ENCODE measurements around the gene PEAK1.

Gene PEAK1, protein sequence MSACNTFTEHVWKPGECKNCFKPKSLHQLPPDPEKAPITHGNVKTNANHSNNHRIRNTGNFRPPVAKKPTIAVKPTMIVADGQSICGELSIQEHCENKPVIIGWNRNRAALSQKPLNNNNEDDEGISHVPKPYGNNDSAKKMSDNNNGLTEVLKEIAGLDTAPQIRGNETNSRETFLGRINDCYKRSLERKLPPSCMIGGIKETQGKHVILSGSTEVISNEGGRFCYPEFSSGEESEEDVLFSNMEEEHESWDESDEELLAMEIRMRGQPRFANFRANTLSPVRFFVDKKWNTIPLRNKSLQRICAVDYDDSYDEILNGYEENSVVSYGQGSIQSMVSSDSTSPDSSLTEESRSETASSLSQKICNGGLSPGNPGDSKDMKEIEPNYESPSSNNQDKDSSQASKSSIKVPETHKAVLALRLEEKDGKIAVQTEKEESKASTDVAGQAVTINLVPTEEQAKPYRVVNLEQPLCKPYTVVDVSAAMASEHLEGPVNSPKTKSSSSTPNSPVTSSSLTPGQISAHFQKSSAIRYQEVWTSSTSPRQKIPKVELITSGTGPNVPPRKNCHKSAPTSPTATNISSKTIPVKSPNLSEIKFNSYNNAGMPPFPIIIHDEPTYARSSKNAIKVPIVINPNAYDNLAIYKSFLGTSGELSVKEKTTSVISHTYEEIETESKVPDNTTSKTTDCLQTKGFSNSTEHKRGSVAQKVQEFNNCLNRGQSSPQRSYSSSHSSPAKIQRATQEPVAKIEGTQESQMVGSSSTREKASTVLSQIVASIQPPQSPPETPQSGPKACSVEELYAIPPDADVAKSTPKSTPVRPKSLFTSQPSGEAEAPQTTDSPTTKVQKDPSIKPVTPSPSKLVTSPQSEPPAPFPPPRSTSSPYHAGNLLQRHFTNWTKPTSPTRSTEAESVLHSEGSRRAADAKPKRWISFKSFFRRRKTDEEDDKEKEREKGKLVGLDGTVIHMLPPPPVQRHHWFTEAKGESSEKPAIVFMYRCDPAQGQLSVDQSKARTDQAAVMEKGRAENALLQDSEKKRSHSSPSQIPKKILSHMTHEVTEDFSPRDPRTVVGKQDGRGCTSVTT (N-terminal part only)

DNA sequence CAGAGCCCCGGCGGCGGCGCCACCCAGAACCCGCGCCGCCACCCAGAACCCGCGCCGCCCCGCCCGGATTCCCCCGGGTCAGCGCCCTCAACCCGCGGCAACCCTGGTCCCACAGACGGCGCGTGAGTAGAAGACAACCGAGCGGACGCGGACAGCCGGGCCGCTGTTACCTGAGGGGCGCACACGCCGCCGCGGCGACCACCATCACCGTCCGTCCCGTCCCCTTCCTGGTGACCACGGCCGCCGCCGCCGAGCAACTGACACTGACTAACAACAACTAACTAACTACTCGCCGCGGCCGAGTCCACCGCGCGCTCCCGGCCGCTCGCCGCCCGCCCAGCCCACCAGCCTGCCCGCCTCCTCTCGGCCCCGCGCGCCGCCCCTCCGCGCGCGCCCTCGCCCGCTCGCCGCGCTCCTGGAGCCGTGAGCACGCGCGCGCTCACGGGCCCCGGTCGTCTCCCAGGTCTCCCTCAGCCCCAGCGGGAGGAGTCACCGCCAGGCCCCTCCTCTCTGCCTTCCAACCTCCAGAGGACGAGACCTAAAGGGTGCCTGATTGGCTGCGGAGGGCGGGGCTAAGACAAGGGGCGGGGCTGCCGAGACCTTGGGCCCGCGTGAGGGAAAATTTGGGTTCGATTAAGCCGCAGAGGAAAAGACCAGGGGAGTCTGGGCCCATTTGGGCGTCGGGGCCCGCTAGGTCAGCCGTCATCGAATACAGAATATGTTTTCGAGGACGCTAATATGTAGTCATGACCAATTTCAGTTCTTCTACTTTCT, at the start of gene PEAK1:
PEAK1 (minus strand) TSS at position 269 of the 774 bp plus-strand sequence. CDS start 238,178 bp downstream, outside the sequence.
- DNase-seq (ENCODE audit: low spot score) = peak; percentile 99
- TF ChIP-seq, protein P1, sequence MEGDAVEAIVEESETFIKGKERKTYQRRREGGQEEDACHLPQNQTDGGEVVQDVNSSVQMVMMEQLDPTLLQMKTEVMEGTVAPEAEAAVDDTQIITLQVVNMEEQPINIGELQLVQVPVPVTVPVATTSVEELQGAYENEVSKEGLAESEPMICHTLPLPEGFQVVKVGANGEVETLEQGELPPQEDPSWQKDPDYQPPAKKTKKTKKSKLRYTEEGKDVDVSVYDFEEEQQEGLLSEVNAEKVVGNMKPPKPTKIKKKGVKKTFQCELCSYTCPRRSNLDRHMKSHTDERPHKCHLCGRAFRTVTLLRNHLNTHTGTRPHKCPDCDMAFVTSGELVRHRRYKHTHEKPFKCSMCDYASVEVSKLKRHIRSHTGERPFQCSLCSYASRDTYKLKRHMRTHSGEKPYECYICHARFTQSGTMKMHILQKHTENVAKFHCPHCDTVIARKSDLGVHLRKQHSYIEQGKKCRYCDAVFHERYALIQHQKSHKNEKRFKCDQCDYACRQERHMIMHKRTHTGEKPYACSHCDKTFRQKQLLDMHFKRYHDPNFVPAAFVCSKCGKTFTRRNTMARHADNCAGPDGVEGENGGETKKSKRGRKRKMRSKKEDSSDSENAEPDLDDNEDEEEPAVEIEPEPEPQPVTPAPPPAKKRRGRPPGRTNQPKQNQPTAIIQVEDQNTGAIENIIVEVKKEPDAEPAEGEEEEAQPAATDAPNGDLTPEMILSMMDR (IDR thresholded peaks at IDR 0.05) = no peak
- H3K4me3 ChIP-seq = peak within 1 kb of the TSS; percentile 94
- H3K27ac ChIP-seq = peak within 1 kb of the TSS; percentile 88 to 98

DNA sequence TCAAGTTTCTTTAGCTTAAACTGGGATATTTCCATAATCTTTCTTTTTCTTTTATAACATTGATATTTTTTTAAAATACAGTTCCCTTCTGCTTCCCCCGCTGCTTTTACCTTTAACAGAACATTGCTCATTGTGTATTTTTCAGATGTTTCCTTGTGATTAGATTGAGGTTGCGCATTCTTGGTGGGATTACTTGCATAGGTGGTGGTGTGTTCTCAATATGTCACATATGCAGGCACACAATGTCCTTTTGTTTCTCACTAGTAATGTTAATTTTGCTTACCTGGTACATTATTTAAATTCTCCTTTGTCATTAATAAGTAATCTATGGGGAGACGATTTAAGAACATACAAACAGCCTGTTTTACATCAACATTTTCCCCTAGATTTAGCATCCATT, 49.0 kb upstream of the PEAK1 start:
- no peak overlapping the region for H3K27ac ChIP-seq
- TF ChIP-seq, protein P1 (IDR thresholded peaks at IDR 0.05) = no peak
- H3K4me3 ChIP-seq = no peak overlapping the region
- no peak for DNase-seq (ENCODE audit: low spot score)

DNA sequence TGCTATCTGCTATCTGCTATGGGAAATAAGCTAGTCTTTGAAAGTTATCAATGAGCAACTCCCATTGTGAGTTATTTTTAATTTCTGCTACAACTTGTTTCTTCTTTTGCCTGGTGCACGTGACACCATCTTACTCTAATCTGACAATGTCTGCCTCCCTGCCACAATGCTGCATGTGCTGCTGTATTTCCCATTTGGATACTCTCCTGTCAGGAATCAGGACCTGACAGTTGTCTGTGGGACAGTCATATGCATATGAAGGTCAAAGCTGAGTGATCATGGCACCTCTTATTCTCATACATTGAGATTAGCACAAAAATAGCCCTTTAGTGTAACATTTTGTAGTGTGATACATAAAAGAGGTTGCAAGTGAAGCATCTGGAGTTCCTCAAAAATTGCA, 46.6 kb upstream of the PEAK1 start:
- TF ChIP-seq, protein P1 (IDR thresholded peaks at IDR 0.05) = no peak
- no peak for DNase-seq (ENCODE audit: low spot score)
- Histone ChIP-seq H3K27ac (no peak overlapping the region), H3K4me3 (no peak overlapping the region)

DNA sequence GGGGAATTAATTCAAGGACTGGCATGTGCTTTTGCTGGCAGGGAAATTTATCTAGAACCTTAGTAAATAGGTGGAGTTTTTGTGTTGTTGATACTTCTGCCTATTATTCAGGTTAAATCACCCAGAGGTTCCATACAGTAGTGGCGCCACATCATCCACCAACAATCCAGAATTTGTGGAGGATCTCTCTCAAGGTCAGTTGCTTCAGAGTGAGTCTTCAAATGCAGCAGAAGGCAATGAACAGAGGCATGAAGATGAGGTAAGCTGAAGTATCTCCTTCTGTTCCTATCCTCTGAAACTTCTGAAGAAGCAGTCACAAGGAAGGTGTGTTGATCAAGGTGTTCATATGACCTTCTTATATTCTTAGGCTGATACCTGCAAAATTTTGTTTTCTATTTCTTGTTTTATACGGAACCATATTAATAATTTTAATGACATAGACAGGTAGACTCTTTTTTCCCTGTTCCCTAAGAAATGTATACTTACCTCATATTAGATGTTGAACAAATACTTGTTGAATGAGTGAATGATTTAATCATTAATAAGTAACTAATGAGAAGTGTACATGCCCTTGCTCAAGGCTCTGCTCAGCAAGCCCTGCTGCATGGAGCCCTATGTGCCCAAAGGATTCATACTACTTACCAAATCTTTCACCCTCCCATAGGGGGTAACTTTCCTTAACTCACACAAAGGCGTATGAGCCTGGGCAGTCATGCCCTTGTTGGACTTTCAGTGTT, 44.4 kb upstream of the PEAK1 start:
- TF ChIP-seq, protein P1 (IDR thresholded peaks at IDR 0.05) = no peak
- no peak overlapping the region for H3K27ac ChIP-seq
- no peak for DNase-seq (ENCODE audit: low spot score)
- no peak overlapping the region for H3K4me3 ChIP-seq

DNA sequence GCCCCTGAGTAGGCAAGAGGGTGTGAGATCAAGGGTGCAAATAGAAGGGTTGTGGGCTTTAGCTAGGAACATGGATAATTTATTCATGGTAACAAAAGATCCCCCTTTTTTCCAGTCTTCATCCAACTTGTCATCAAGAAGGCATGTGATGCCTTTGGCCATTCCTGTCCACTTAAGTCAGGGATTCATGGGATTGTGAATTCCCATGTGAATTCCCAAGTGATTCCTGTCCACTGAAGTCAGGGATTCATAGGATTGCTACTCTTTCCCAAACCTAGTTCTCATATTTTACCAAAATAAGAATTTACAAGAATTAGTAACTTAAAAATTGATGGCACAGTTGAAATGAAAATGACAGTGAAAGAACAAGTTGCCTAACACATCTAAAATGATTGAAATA, 41.6 kb upstream of the PEAK1 start:
- no peak for DNase-seq (ENCODE audit: low spot score)
- TF ChIP-seq, protein P1 (IDR thresholded peaks at IDR 0.05) = no peak
- Histone ChIP-seq H3K27ac (no peak overlapping the region), H3K4me3 (no peak overlapping the region)

DNA sequence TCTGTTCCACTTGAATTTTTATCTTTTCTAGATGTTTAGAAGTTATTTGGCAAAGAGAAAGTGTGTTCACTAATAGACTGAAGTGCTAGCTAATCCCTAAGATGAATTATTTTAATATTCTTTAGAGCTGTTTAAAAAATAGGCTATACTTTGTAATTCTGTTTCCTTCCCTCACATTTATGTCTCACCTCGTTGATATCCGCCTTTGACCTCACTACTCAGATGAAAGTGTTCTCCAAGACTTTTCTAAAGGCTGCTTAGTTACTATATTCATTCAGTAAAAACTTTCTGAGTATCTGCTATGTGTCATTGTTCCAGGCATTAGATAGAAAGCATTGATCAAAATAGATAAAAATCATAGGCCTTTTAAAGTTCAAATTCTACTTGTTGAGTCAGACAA, 39.1 kb upstream of the PEAK1 start:
- TF ChIP-seq, protein P1 (IDR thresholded peaks at IDR 0.05) = no peak
- DNase-seq (ENCODE audit: low spot score) = no peak
- H3K4me3 ChIP-seq = no peak overlapping the region
- H3K27ac ChIP-seq = no peak overlapping the region

Measured in coronary artery (tissue), 2 donors.